Measurements from ENCODE around the gene GSKIP.

GRCh38 chr14:96384053-96384452 is 20.7 kb downstream of the GSKIP start:
- TF ChIP-seq CTCF (IDR thresholded peaks at IDR 0.05) = no peak
- no peak for TF ChIP-seq POLR2A (IDR thresholded peaks at IDR 0.05)

Measured in body of pancreas (tissue), 4 donors.